WERI-Rb-1 (cell line): ENCODE data around the gene TMEM134.

Experiments
- DNase-seq: peaks from one replicate; pipeline ENCODE4 v3.0.0-alpha.2; 2020
- H3K27ac ChIP-seq: fragments of 250-450 bp; sonication (Bioruptor Pico); 2 replicates; pipeline ENCODE4 v1.5.1; 2020; ENCODE audit warnings: mild to moderate bottlenecking, moderate library complexity
- H3K27me3 ChIP-seq: fragments of 250-450 bp; sonication (Bioruptor Pico); 2 replicates; pipeline ENCODE4 v1.5.1; 2021; ENCODE audit warnings: mild to moderate bottlenecking, low read depth, moderate library complexity; ENCODE audit not compliant: insufficient read depth, severe bottlenecking
- H3K36me3 ChIP-seq: fragments of 250-450 bp; sonication (Bioruptor Pico); 2 replicates; pipeline ENCODE4 v1.5.1; 2020; ENCODE audit warnings: mild to moderate bottlenecking, moderate library complexity
- H3K4me3 ChIP-seq: 2 replicates; pipeline ENCODE4 v1.5.1; 2011; ENCODE audit warnings: low read depth, mild to moderate bottlenecking, control low read depth, low read length
- H3K9me3 ChIP-seq: fragments of 250-450 bp; sonication (Bioruptor Pico); 2 replicates; pipeline ENCODE4 v1.5.1; 2021; ENCODE audit warnings: mild to moderate bottlenecking, moderate library complexity; ENCODE audit not compliant: severe bottlenecking
- TF ChIP-seq, protein P1 (sequence below): IDR thresholded peaks from 2 replicates; pipeline ENCODE4 v1.5.1; 2011; ENCODE audit warnings: low read depth, mild to moderate bottlenecking, control low read depth, inconsistent platforms, low read length

TMEM134 gene

GRCh38 chr11:67504950-67505581 is 36.0 kb upstream of the TMEM134 start, which contains the start of gene PITPNM1:
Gene PITPNM1 (minus strand): TSS chr11:67505363. CDS start chr11:67504180, 1,183 bp downstream.
- Histone ChIP-seq H3K36me3 (peaks cover 41% of the 10 kb centered on the region), H3K27me3 (no peaks in the 10 kb centered on the region), H3K27ac (peak within 1 kb of the TSS; percentile 71), H3K9me3 (no peaks in the 10 kb centered on the region), H3K4me3 (peak within 1 kb of the TSS; percentile 88)
- TF ChIP-seq, protein P1, sequence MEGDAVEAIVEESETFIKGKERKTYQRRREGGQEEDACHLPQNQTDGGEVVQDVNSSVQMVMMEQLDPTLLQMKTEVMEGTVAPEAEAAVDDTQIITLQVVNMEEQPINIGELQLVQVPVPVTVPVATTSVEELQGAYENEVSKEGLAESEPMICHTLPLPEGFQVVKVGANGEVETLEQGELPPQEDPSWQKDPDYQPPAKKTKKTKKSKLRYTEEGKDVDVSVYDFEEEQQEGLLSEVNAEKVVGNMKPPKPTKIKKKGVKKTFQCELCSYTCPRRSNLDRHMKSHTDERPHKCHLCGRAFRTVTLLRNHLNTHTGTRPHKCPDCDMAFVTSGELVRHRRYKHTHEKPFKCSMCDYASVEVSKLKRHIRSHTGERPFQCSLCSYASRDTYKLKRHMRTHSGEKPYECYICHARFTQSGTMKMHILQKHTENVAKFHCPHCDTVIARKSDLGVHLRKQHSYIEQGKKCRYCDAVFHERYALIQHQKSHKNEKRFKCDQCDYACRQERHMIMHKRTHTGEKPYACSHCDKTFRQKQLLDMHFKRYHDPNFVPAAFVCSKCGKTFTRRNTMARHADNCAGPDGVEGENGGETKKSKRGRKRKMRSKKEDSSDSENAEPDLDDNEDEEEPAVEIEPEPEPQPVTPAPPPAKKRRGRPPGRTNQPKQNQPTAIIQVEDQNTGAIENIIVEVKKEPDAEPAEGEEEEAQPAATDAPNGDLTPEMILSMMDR: no peak
- peak; percentile 75 for DNase-seq

DNA sequence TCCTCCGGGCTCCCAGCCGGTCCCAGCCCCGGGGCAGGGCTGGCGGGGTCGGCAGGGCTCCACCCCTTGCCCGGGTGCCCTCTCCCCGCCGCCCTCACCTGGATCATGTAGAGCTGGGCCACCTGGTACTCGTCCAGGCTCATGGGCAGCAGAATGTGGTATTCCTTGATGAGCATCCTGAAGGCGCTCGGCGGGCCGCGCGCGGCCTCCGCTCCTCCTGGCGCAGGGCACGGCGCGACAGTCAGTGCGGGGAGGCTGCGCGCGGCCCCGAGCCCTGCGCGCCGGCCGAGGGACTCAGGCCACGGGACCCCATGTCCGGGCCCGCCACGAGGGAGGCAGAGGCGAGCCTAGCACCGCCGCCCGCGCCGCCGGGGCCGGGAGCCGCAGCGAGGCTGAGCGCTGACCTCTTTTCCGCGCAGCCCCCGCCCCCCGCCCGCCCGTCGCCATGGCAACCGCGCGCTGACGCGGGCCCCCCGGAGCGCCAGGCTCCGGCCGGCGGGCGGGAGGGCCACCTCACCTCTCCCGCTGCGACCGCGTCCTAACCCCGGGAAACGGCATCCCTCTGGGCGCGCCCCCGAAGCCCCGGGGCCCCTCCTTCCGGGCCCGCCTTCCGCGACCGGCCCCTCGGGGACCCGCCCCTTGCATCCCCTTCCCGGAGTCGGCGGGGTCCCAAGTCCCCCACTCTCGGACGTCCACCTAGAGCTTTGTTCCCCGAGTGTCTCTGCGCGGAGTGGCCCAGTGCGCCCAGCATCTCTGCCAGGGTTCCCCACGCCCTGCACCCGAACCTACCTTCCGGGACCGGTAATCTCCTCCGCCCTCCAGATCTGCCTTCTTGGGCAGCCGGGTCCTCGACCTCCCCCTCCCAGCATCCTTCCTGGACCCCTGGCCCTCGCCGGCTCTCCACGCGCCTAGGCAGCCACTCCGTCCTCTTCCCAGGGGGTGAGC is 35.2 kb upstream of the TMEM134 start:
- peak overlapping the region; percentile 88 for H3K4me3 ChIP-seq
- TF ChIP-seq, protein P1: no peak
- DNase-seq: no peak
- H3K36me3 ChIP-seq: peaks cover 47% of the 10 kb centered on the region
- H3K27ac ChIP-seq: peak overlapping the region; percentile 71
- H3K27me3 ChIP-seq: no peaks in the 10 kb centered on the region
- H3K9me3 ChIP-seq: no peaks in the 10 kb centered on the region

DNA sequence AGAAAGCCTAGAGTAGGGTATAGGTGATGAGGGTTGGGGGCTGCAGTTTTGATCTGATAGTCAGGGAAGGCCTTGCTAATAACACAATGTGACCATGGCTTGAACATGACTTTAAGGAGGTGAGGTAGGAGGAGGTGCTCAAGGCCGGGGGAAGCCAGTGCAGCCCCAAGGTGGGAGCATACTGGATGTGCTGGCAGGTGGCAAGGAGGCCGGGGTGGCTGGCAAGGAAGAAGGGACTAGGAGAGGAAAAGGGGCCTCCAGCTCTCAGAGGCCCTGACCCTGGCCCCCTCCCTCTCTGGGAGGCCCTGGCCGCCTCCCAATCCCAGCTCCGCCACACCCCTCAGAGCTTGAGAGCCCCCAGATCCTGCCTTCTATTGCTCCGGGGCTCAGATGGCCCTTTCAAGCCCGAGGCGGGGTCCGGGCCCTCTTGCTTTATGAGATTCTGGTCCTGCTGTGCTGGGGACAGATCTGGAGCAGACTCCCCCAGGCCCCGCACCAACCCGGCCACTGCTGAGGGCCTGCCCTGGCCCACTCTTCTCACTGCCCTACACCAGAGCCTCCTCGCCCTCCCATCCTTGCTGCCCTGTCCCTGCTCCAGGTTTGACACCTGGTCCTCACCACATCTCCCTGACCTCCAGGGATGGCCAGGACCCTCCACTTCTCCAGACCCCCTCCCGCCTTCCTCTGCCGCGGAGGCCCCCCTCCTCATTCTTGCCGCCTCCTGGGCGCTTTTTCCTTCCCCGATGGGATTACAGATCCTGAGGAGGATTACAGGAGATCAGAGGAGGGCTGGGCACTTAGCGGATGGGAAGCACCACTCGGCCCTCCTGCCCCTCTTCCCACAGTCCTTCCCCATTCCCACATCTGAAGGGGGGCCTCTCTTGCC is 34.3 kb upstream of the TMEM134 start:
- Histone ChIP-seq H3K27me3 (no peaks in the 10 kb centered on the region), H3K9me3 (no peaks in the 10 kb centered on the region), H3K36me3 (peaks cover 51% of the 10 kb centered on the region), H3K4me3 (peak overlapping the region; percentile 88), H3K27ac (peak overlapping the region; percentile 71)
- peak; percentile 81 for DNase-seq
- TF ChIP-seq, protein P1: no peak

- Histone ChIP-seq H3K27ac (no peak overlapping the region), H3K4me3 (no peak overlapping the region), H3K27me3 (no peaks in the 10 kb centered on the region), H3K36me3 (peaks cover 51% of the 10 kb centered on the region), H3K9me3 (no peaks in the 10 kb centered on the region)
- TF ChIP-seq, protein P1: no peak
- no peak for DNase-seq
Measured at GRCh38 chr11:67502328-67502979, 33.4 kb upstream of the TMEM134 start.

- Histone ChIP-seq H3K36me3 (peaks cover 51% of the 10 kb centered on the region), H3K27me3 (no peaks in the 10 kb centered on the region), H3K4me3 (no peak overlapping the region), H3K27ac (no peak overlapping the region), H3K9me3 (no peaks in the 10 kb centered on the region)
- TF ChIP-seq, protein P1: no peak
- no peak for DNase-seq
Measured at GRCh38 chr11:67501854-67502253, 32.8 kb upstream of the TMEM134 start.
